ENCODE results near the gene SLK. TPM values are rescaled to one million over a fixed set of nuclear protein-coding genes. Genes with fewer than 3 reads are reported as not detected.

Gene SLK
- total and polyA plus RNA-seq, 2 donors from 2014 or later: 12.3 to 45.5 TPM

DNA sequence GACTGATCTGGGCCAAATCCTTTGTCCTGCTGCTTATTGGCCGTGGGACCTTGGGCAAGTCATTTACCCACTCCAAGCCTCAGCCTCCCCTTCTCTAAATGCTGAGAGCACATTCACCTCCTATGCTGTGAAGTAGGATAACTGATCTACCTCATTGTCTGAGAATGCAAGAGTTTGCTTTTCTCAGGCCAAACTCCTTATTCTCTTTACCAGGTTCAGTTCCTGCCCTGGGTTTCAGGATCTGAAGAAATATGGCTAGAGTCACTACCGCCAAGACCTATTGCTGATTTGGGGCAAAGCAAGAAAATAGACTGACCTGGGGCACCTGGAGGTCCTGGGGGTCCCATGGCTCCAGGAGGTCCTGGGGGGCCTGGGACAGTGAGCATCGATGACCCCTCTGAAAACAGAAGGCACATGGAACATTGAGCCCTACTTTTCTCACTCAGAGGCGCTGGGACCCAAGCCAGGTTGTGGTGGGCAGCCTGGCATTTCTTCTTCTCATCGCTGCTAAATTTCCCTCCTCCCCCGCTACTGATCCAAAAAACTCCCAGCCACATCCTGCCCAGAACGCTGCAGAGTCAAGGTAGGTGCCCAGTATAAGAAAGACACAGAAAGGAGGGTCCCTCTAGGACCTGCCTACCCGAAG is 76.4 kb downstream of the SLK start:
- FAIRE-seq (no peak), DNase-seq (no peak)
- no peak overlapping the region for H3K4me3 ChIP-seq (ENCODE audit: low read length in 3 of 3)

GRCh38 chr10:104043854-104044253 is 76.9 kb downstream of the SLK start:
- TF ChIP-seq CTCF (IDR thresholded peaks at IDR 0.05; ENCODE audit: borderline replicate concordance, extremely low read depth, insufficient read depth): no peak
- DNase-seq: no peak
- intact Hi-C loops (cut with DNase I): no loop called here
- Histone ChIP-seq H3K27me3 (ENCODE audit: control insufficient read depth, insufficient read depth, low read length) (no peaks in the 10 kb centered on the region), H3K36me3 (ENCODE audit: control insufficient read depth in 2 of 3, insufficient read depth in 3 of 3, low read length in 3 of 3) (no peaks in the 10 kb centered on the region), H3K27ac (ENCODE audit: low read depth in 2 of 2, low read length in 2 of 2) (no peak overlapping the region), H3K4me1 (ENCODE audit: control insufficient read depth in 2 of 3, insufficient read depth in 2 of 3, low read depth in 1 of 3, low read length in 3 of 3) (no peaks in the 10 kb centered on the region), H3K4me3 (ENCODE audit: low read length in 3 of 3) (no peak overlapping the region), H3K9me3 (ENCODE audit: control insufficient read depth in 2 of 3, insufficient read depth in 1 of 3, low read length in 3 of 3) (no peaks in the 10 kb centered on the region), H3K9ac (ENCODE audit: low read length in 3 of 3) (no peak overlapping the region)
- no peak for FAIRE-seq

More for the DNA sequence above, 76.4 kb downstream of the SLK start:
- no peak overlapping the region for H3K27ac ChIP-seq (ENCODE audit: low read depth in 2 of 2, low read length in 2 of 2)
- TF ChIP-seq CTCF (IDR thresholded peaks at IDR 0.05; ENCODE audit: borderline replicate concordance, extremely low read depth, insufficient read depth): no peak
- H3K9me3 ChIP-seq (ENCODE audit: control insufficient read depth in 2 of 3, insufficient read depth in 1 of 3, low read length in 3 of 3): no peaks in the 10 kb centered on the region
- H3K9ac ChIP-seq (ENCODE audit: low read length in 3 of 3): no peak overlapping the region
- no peaks in the 10 kb centered on the region for H3K4me1 ChIP-seq (ENCODE audit: control insufficient read depth in 2 of 3, insufficient read depth in 2 of 3, low read depth in 1 of 3, low read length in 3 of 3)
- H3K27me3 ChIP-seq (ENCODE audit: control insufficient read depth, insufficient read depth, low read length): no peaks in the 10 kb centered on the region
- H3K36me3 ChIP-seq (ENCODE audit: control insufficient read depth in 2 of 3, insufficient read depth in 3 of 3, low read length in 3 of 3): no peaks in the 10 kb centered on the region
- intact Hi-C loops (cut with DNase I): no loop called here

GRCh38 chr10:104045151-104046089 is 78.5 kb downstream of the SLK start:
- Histone ChIP-seq H3K36me3 (ENCODE audit: control insufficient read depth in 2 of 3, insufficient read depth in 3 of 3, low read length in 3 of 3) (no peaks in the 10 kb centered on the region), H3K4me1 (ENCODE audit: control insufficient read depth in 2 of 3, insufficient read depth in 2 of 3, low read depth in 1 of 3, low read length in 3 of 3) (no peaks in the 10 kb centered on the region), H3K27ac (ENCODE audit: low read depth in 2 of 2, low read length in 2 of 2) (no peak overlapping the region), H3K9ac (ENCODE audit: low read length in 3 of 3) (no peak overlapping the region), H3K27me3 (ENCODE audit: control insufficient read depth, insufficient read depth, low read length) (no peaks in the 10 kb centered on the region), H3K4me3 (ENCODE audit: low read length in 3 of 3) (no peak overlapping the region), H3K9me3 (ENCODE audit: control insufficient read depth in 2 of 3, insufficient read depth in 1 of 3, low read length in 3 of 3) (no peaks in the 10 kb centered on the region)
- DNase-seq (peak in 4 of 5 donors; percentile 59 to 84 (median 74)), FAIRE-seq (no peak)
- intact Hi-C loops (cut with DNase I): no loop called here
- TF ChIP-seq CTCF (IDR thresholded peaks at IDR 0.05; ENCODE audit: borderline replicate concordance, extremely low read depth, insufficient read depth): peak; percentile 60
